B cell (primary cell): ENCODE measurements around the gene CITED4.

Experiments used
- EZH2 ChIP-seq: IDR thresholded peaks from 2 replicates; pipeline ENCODE4 v1.6.1; 2012; ENCODE audit warnings: borderline replicate concordance, low read depth, mild to moderate bottlenecking, moderate library complexity, low read length; ENCODE audit not compliant: insufficient read depth, poor library complexity, severe bottlenecking
- TF ChIP-seq, protein P1 (sequence below): fragments of 200-600 bp; IDR thresholded peaks from one replicate; pipeline ENCODE4 v1.8.0; 2022; ENCODE audit warnings: antibody characterized with exemption, mild to moderate bottlenecking

DNA sequence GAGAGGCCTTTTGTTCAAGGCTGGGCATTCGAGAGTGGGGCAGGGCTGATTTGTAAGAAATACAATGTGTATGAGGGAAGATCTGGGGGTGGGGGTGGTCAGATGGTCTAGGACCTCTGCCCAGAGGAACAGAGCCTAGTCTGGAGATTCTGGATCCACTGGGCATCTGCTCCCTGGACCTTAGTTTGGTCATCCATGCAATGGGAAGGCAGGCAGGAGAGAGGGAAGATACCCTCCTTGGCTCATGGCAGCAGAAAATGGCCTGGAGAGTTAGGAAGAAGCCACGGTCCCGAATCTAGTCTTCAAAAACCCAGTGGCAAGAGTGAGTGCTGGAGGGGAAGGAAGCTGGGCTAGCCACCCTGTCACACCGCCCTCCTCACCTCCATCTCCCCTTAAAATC, 38.8 kb downstream of the CITED4 start:
- TF ChIP-seq, protein P1, sequence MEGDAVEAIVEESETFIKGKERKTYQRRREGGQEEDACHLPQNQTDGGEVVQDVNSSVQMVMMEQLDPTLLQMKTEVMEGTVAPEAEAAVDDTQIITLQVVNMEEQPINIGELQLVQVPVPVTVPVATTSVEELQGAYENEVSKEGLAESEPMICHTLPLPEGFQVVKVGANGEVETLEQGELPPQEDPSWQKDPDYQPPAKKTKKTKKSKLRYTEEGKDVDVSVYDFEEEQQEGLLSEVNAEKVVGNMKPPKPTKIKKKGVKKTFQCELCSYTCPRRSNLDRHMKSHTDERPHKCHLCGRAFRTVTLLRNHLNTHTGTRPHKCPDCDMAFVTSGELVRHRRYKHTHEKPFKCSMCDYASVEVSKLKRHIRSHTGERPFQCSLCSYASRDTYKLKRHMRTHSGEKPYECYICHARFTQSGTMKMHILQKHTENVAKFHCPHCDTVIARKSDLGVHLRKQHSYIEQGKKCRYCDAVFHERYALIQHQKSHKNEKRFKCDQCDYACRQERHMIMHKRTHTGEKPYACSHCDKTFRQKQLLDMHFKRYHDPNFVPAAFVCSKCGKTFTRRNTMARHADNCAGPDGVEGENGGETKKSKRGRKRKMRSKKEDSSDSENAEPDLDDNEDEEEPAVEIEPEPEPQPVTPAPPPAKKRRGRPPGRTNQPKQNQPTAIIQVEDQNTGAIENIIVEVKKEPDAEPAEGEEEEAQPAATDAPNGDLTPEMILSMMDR: no peak
- TF ChIP-seq EZH2: no peak
